ENCODE data around the gene UBR1. TPM values are rescaled to one million over a fixed set of nuclear protein-coding genes. Genes with fewer than 3 reads are reported as not detected.

The UBR1 gene
- total RNA-seq, 4 donors from 2014 or later: 21.3 to 108 (median 34.2) TPM

- H3K4me3 ChIP-seq: no peak overlapping the region
- H3K36me3 ChIP-seq: no peaks in the 10 kb centered on the region
- no peaks in the 10 kb centered on the region for H3K27me3 ChIP-seq
- TF ChIP-seq POLR2A (IDR thresholded peaks at IDR 0.05): no peak
- TF ChIP-seq CTCF (IDR thresholded peaks at IDR 0.05): no peak
- no peak for TF ChIP-seq POLR2AphosphoS5 (IDR thresholded peaks at IDR 0.05)
- TF ChIP-seq EP300 (IDR thresholded peaks at IDR 0.05; ENCODE audit: low read depth): no peak
- no peak overlapping the region for H3K27ac ChIP-seq
- no peak for DNase-seq
- intact Hi-C loops (cut with DNase I; ENCODE audit: low total_unique reads): loop anchor here (5.0 kb wide), 1 partner anchor 237 kb away; no protein-coding TSS in a partner anchor
- in situ Hi-C loops (cut with MboI; ENCODE audit: low pct_ligation_motif_present in 1 of 4, low pct_unique_long_range_greater_than_20kb in 1 of 4, low sequenced_read_pairs in 3 of 4): loop anchor here in 1 of 4 donors (10.0 kb wide), 1 partner anchor 139 kb away; no protein-coding TSS in a partner anchor
- 63 to 67% methylated on average over 1 to 7 of the region's 7 CpGs for WGBS, 2 donors (ENCODE audit: low coverage in 1 of 2)
- H3K4me1 ChIP-seq: no peaks in the 10 kb centered on the region
- H3K9me3 ChIP-seq: no peaks in the 10 kb centered on the region
These were observed 171.8 kb downstream of the UBR1 start for GRCh38 chr15:42933886-42934667.

DNA sequence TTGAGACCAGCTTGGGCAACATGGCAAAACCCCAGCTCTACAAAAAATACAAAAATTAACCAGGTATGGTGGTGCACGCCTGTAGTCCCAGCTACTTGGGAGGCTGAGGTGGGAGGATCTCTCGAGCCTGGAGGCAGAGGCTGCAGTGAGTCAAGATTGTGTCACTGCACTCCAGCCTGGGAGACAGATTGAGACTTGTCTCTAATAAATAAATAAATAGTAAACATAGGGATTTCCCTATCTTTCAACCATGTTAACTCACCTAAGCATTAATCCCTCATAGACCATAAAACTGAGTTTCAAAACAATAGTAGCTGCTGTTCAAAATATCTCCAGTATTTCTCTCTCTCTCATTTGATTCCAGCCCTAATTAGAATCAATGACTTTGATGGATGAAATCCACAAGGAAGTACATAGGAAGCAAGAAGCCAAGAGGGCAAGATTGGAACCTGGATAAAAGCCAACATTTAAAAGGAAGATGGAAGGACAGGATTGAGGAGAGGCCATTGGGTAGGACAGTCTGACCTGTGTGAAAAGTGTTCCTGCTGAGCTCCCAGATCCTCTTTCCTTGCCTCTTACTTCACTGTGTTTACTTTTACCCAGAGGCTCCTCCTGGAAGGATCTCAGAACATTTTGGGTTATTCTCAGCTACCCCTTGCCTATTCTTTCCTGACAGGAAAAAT, 172.9 kb downstream of the UBR1 start:
- 80 to 83% methylated on average over 1 to 2 of the region's 2 CpGs for WGBS, 2 donors (ENCODE audit: low coverage in 1 of 2)
- H3K4me1 ChIP-seq: no peaks in the 10 kb centered on the region
- no peaks in the 10 kb centered on the region for H3K36me3 ChIP-seq
- in situ Hi-C loops (cut with MboI; ENCODE audit: low pct_ligation_motif_present in 1 of 4, low pct_unique_long_range_greater_than_20kb in 1 of 4, low sequenced_read_pairs in 3 of 4): loop anchor here in 1 of 4 donors (10.0 kb wide), 1 partner anchor 138 kb away; no protein-coding TSS in a partner anchor
- H3K4me3 ChIP-seq: no peak overlapping the region
- TF ChIP-seq CTCF (IDR thresholded peaks at IDR 0.05): no peak
- no peak for TF ChIP-seq POLR2A (IDR thresholded peaks at IDR 0.05)
- TF ChIP-seq POLR2AphosphoS5 (IDR thresholded peaks at IDR 0.05): no peak
- TF ChIP-seq EP300 (IDR thresholded peaks at IDR 0.05; ENCODE audit: low read depth): no peak
- DNase-seq: no peak
- intact Hi-C loops (cut with DNase I; ENCODE audit: low total_unique reads): loop anchor here (5.0 kb wide), 1 partner anchor 236 kb away; no protein-coding TSS in a partner anchor
- no peak overlapping the region for H3K27ac ChIP-seq
- H3K9me3 ChIP-seq: no peaks in the 10 kb centered on the region
- H3K27me3 ChIP-seq: no peaks in the 10 kb centered on the region

DNA sequence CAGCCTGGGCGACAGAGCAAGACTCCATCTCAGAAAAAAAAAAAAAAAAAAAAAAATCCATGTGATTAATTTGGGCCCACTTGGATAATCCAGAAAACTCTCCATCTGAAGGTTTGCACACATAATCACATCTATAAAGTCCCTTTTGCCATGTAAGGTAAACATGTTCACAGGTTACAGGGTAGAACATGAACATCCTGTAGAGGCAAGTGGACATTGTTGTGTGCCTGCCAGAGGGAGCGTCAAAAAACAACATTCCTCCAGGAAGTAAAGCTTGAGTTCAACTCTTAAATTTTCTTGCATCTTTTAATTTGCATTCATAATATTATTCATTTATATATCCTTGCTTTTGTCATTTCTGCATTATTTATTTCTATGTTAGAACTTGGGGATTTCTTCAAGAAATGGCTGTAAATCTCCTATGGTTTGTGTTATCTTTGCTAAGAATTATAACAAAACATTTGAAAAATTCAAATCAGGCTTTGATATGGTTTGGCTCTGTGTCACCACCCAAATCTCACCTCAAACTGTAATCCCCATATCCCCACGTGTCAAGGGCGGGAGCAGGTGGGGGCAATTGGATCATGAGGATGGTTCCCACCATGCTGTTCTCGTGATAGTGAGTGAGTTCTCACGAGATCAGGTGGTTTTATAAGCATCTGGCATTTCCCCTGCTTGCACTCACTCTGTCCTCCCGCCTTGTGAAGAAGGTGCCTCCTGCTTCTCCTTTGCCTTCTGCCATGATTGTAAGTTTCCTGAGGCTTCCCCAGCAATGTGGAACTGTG, 173.9 kb downstream of the UBR1 start:
- Histone ChIP-seq H3K4me1 (no peaks in the 10 kb centered on the region), H3K9me3 (no peaks in the 10 kb centered on the region), H3K36me3 (no peaks in the 10 kb centered on the region), H3K27me3 (no peaks in the 10 kb centered on the region), H3K27ac (no peak overlapping the region), H3K4me3 (no peak overlapping the region)
- in situ Hi-C loops (cut with MboI; ENCODE audit: low pct_ligation_motif_present in 1 of 4, low pct_unique_long_range_greater_than_20kb in 1 of 4, low sequenced_read_pairs in 3 of 4) (loop anchor here in 1 of 4 donors (10.0 kb wide), 1 partner anchor 137 kb away; no protein-coding TSS in a partner anchor), intact Hi-C loops (cut with DNase I; ENCODE audit: low total_unique reads) (loop anchor here (5.0 kb wide), 1 partner anchor 235 kb away; no protein-coding TSS in a partner anchor)
- WGBS, 2 donors (ENCODE audit: low coverage in 1 of 2): 75 to 84% methylated on average over 3 to 7 of the region's 7 CpGs
- DNase-seq: no peak
- no peak for TF ChIP-seq EP300 (IDR thresholded peaks at IDR 0.05; ENCODE audit: low read depth)
- no peak for TF ChIP-seq POLR2AphosphoS5 (IDR thresholded peaks at IDR 0.05)
- TF ChIP-seq CTCF (IDR thresholded peaks at IDR 0.05): no peak
- TF ChIP-seq POLR2A (IDR thresholded peaks at IDR 0.05): no peak

Data from transverse colon (tissue), 4 donors.